DMS79 (cell line): ENCODE results near the gene ZNF784.

ENCODE experiments used
- DNase-seq: peaks from one replicate; lab custom pipeline; 2025; lab: John Stamatoyannopoulos, UW

ZNF784 gene

DNA sequence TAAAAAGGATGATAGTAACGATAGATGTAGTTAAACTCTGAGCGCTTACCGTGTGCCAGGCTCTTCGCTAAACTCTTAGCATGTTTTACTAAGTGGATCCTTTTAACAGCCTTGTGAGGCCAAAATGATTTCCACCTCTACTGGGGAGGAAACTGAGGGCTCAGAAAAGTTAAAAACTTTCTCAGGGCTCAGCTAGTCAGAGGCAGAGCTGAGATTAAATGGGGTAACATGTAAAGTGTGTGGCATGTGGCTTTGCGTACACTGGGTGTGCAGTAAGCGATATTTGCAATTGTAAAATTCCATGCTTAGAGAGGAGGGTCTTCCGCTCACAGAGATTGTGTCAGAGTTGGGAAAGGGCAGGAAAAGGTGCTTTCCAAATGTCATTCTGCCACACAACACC is 32.2 kb upstream of the ZNF784 start:
- DNase-seq, result no peak

DNA sequence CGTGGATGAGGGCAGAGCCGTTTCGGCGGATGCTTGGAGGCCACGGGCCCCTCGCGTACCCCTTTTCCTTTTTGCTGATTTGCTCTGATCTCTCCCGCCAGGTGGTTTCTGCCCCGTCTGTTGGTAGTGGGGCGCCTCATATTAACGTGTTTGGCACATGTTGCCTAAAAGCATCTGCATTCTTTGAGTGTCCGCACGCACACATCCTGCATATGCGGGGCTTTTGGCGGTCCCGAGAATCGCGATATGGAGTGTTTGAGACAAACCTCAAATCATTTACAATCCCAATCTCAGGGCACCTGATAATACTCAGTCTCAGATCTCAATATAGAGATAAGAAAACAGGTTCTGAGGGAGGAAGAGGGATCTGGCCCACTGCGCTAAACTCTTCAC is 31.3 kb upstream of the ZNF784 start:
- DNase-seq, result no peak

DNA sequence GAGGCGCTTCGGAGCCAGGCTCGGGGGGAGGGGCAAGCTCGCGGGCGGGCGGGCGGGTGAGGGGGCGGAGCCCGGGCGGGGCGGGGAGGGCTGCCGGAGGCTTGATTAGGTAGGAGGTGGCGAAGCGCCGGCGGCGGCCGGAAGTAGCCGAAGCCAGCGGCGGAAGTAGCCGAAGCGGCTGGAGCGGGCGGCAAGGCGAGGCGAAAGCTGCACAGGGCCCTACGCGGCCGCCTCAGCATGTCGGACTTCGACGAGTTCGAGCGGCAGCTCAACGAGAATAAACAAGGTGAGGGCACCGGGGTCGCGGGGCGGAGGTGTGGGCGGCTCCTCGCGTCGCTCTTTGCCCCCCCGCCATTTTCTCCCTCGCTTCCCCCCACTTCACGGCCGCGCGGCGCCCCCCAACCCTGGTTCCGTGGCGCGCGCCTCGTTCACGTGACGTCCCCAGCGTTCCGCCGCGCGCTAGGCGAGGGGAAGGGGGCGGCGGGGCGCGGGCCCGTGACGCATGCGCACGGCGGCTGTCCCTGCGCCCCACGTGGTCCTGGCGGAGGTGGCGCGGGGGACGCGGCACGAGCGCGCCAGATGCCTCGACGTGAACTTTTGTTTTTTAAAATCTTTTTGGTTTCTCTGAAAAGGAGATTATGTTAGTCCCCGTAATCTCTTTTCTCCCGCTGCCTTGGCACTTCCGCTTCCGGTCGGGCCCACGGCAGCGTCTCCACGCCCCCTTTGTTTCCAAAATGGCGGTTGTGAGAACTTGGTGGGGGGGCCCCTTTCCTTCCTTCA is 30.7 kb upstream of the ZNF784 start, which contains the start of gene U2AF2:
TSS of gene U2AF2 (plus strand) at position 168 of the 780 bp plus-strand sequence. CDS start at position 238, 70 bp downstream.
- DNase-seq, result peak; percentile 73

- DNase-seq, result peak; percentile 97
These were observed 30.0 kb upstream of the ZNF784 start for GRCh38 chr19:55654323-55654867.

- DNase-seq, result peak; percentile 98
These were observed 29.4 kb upstream of the ZNF784 start for GRCh38 chr19:55653651-55654322.

GRCh38 chr19:55652311-55653128 is 28.2 kb upstream of the ZNF784 start:
- no peak for DNase-seq

- DNase-seq, result no peak
These were observed 26.9 kb upstream of the ZNF784 start for GRCh38 chr19:55651236-55651635.

DNA sequence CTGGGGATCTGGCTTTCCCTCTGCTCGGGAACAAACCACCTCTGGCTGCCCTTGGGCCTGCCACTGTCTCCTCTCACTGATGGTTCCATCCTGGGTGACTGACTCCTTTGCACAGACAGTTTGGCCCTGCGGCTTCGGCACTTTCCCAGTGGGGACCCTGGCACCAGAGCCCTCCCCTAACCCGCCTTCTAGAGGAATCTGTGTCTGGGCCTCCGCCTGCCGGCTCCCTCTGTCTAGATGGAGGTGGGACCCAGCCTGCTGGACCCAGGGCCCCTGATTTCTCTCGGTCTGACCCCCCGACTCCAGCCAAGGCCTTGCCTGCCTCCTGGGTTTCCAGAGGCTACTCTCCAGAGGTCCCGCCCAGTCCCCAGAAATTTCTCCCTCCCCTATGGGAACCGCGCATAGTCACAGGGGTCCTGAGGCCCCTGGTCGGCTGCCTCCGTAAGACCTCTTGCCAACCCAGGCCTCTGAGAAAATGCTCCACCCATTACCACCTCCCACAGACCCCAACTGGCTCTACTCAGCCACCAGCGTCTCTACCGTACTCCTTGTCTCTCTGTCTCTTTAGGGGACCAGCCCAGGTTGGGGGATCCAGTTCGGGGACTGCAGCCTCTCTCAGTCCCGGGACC is 26.4 kb upstream of the ZNF784 start:
- no peak for DNase-seq

- DNase-seq, result no peak
These were observed 25.8 kb upstream of the ZNF784 start for GRCh38 chr19:55650126-55650557.

- no peak for DNase-seq
These were observed 25.1 kb upstream of the ZNF784 start for GRCh38 chr19:55649268-55650125.

- no peak for DNase-seq
These were observed 24.4 kb upstream of the ZNF784 start for GRCh38 chr19:55648585-55649267.

- DNase-seq, result peak; percentile 77
These were observed 23.6 kb upstream of the ZNF784 start, which contains the start of gene CCDC106 for GRCh38 chr19:55647732-55648584. Gene CCDC106 (plus strand): TSS chr19:55648212. CDS start chr19:55649047, 835 bp downstream.

DNA sequence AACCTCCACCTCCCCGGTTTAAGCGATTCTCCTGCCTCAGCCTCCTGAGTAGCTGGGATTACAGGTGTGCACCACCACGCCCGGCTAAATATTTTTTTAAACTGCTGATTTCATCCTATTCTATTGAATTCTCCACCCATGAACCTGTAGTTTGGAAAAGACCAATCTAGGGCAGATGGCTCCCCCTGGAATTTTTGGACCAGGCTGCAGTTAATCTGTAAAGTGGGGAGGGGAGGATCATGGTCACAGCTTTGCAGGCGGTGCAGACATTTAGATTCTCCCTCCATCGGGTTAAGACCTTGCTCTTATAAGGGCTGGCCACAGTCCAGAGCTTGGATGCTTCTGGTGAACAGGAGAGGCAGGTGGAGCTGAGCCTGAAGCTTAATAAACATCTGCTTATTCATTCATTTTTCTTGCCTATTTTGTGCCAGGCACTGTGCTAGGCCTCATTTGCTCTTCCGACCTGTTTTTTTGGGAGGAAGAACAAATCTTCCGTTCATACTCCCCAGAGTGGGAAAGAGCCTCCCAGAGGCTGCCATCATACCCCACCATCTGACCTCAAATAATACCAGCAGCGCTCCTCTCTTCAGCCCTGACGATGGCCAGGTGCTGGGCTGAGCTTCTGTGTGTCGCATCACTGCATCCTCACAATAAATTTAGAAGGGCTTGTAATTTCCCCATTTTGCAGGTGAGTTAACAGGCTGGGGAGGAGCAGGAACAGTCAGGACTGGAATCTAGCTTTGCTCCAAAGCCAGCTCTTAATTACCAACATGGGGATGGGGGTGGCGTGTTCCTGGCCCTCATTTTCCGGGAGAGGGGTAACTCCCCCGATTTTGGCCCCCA is 22.7 kb upstream of the ZNF784 start:
- DNase-seq, result peak; percentile 27

DNA sequence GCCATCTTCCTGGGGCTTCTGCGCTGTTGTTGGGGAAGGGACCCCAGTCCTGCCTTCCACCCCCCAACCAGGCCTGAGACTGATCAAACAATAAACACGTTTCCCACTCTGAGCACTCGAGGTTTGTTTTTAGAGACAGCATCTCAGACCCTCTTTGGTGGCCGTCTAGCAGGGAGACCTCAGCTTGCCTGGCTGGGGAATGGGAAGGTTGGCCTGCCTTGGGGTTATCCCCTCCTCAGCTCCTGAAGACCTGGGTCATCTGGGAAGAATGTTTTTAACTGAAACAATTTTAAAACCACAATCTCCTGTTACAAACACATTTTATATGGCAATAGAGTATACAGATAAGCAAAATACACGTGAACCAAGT is 21.1 kb upstream of the ZNF784 start:
- DNase-seq, result no peak

GRCh38 chr19:55644842-55645511 is 20.6 kb upstream of the ZNF784 start:
- DNase-seq, result peak; percentile 56

- no peak for DNase-seq
These were observed 19.9 kb upstream of the ZNF784 start for GRCh38 chr19:55644191-55644833.

DNA sequence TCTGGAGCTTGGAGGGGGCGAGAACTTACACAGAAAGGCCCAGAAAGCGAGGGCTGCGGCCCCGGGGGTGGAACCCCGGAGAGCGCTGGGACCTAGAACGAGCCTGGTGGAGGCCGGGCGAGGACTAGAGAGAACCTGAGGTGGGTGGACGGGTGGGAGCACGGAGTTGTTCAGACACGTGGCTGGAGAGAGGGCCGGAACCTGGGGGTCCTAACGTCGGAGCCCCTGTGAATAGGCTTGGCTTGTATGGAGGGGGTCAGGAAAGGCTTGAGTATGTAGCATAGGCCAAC is 19.5 kb upstream of the ZNF784 start:
- DNase-seq, result no peak
